GM23338 (cell line): Measurements from ENCODE around the gene IQCE. TPM values are rescaled to one million over a fixed set of nuclear protein-coding genes. Genes with fewer than 3 reads are reported as not detected.

ENCODE experiments used
- ATAC-seq: fragments of 200-7000 bp; cut with Tn5 transposase; 3 replicates; pipeline ENCODE4 v1.9.1; 2020
- DNase-seq: peaks from one replicate; pipeline ENCODE4 v3.0.0-alpha.2; 2015; ENCODE audit warnings: low spot score
- H2AFZ ChIP-seq: fragments of 200-600 bp; sonication (generic); 2 replicates; pipeline ENCODE4 v1.8.0; 2016; ENCODE audit warnings: antibody characterized with exemption, mild to moderate bottlenecking, moderate library complexity
- H3F3A ChIP-seq: fragments of 200-600 bp; sonication (generic); replicated peaks from 2 replicates; pipeline ENCODE4 v1.8.0; 2017; ENCODE audit warnings: antibody characterized with exemption, mixed run types, low read depth
- H3K27ac ChIP-seq: fragments of 200-600 bp; sonication (generic); 2 replicates; pipeline ENCODE4 v1.6.1; 2016; ENCODE audit warnings: low read depth
- H3K27me3 ChIP-seq: fragments of 200-600 bp; sonication (generic); 2 replicates; pipeline ENCODE4 v1.8.0; 2016; ENCODE audit warnings: mild to moderate bottlenecking, mixed run types, moderate library complexity; ENCODE audit not compliant: insufficient read depth
- H3K36me3 ChIP-seq: fragments of 200-600 bp; sonication (generic); 2 replicates; pipeline ENCODE4 v1.8.0; 2016; ENCODE audit warnings: mild to moderate bottlenecking; ENCODE audit not compliant: insufficient read depth
- H3K4me1 ChIP-seq: fragments of 200-600 bp; sonication (generic); 2 replicates; pipeline ENCODE4 v1.8.0; 2016; ENCODE audit warnings: mild to moderate bottlenecking, moderate library complexity; ENCODE audit not compliant: insufficient read depth
- H3K4me2 ChIP-seq: fragments of 200-600 bp; sonication (generic); 2 replicates; pipeline ENCODE4 v1.7.1; 2017; ENCODE audit warnings: mixed run types
- H3K4me3 ChIP-seq: fragments of 200-600 bp; sonication (generic); 2 replicates; pipeline ENCODE4 v1.6.1; 2016; ENCODE audit warnings: mixed run types
- H3K79me2 ChIP-seq: fragments of 200-600 bp; sonication (generic); replicated peaks from 2 replicates; pipeline ENCODE4 v1.8.0; 2017; ENCODE audit warnings: mild to moderate bottlenecking; ENCODE audit not compliant: insufficient read depth
- H3K9me2 ChIP-seq: fragments of 200-600 bp; sonication (generic); 2 replicates; pipeline ENCODE4 v1.8.0; 2017; ENCODE audit not compliant: insufficient read depth
- H4K20me1 ChIP-seq: fragments of 200-600 bp; sonication (generic); replicated peaks from 2 replicates; pipeline ENCODE4 v1.8.0; 2017; ENCODE audit warnings: mild to moderate bottlenecking; ENCODE audit not compliant: insufficient read depth
- H3K27ac Mint-ChIP-seq: 2 replicates; pipeline ENCODE4 v1.8.0; 2020; ENCODE audit warnings: inconsistent platforms, mild to moderate bottlenecking, moderate library complexity, mixed read lengths
- H3K27me3 Mint-ChIP-seq: 3 replicates; pipeline ENCODE4 v1.8.0; 2022; ENCODE audit warnings: low read depth, mild to moderate bottlenecking, moderate library complexity, mixed read lengths, inconsistent platforms; ENCODE audit not compliant: insufficient read depth, poor library complexity
- H3K36me3 Mint-ChIP-seq: 3 replicates; pipeline ENCODE4 v1.8.0; 2021; ENCODE audit warnings: low read depth, mild to moderate bottlenecking, inconsistent platforms, moderate library complexity, mixed read lengths
- H3K4me1 Mint-ChIP-seq: 3 replicates; pipeline ENCODE4 v1.8.0; 2020; ENCODE audit warnings: mild to moderate bottlenecking, inconsistent platforms, mixed read lengths
- H3K4me3 Mint-ChIP-seq: 3 replicates; pipeline ENCODE4 v1.8.0; 2021; ENCODE audit warnings: moderate library complexity, mild to moderate bottlenecking, inconsistent platforms, mixed read lengths
- H3K9me3 Mint-ChIP-seq: 3 replicates; pipeline ENCODE4 v1.8.0; 2020; ENCODE audit warnings: moderate library complexity, mild to moderate bottlenecking, inconsistent platforms, mixed read lengths
- CREB1 ChIP-seq: fragments of 250-450 bp; sonication (Bioruptor Pico); IDR thresholded peaks from 2 replicates; pipeline ENCODE4 v1.5.0; 2020; ENCODE audit warnings: low read depth, mild to moderate bottlenecking, moderate library complexity
- EZH2 ChIP-seq: fragments of 200-600 bp; sonication (generic); IDR thresholded peaks from one replicate; pipeline ENCODE4 v1.8.0; 2017; ENCODE audit warnings: antibody characterized with exemption, mild to moderate bottlenecking, low read depth; ENCODE audit not compliant: unreplicated experiment
- NANOG ChIP-seq: IDR thresholded peaks from 2 replicates; pipeline ENCODE4 v1.6.1; 2016; ENCODE audit warnings: antibody characterized with exemption, borderline replicate concordance
- POLR2AphosphoS5 ChIP-seq: IDR thresholded peaks from 2 replicates; pipeline ENCODE4 v1.6.1; 2016; ENCODE audit warnings: antibody characterized with exemption, low read depth
- STAT1 ChIP-seq: IDR thresholded peaks from one replicate; pipeline ENCODE4 v1.6.1; 2016; ENCODE audit warnings: antibody characterized with exemption; ENCODE audit not compliant: unreplicated experiment
- ZNF114 ChIP-seq: fragments of 250-450 bp; sonication (Bioruptor Pico); IDR thresholded peaks from 2 replicates; pipeline ENCODE4 v1.5.0; 2020; ENCODE audit warnings: mild to moderate bottlenecking, moderate library complexity
- ZNF331 ChIP-seq: fragments of 250-450 bp; sonication (Bioruptor Pico); IDR thresholded peaks from 2 replicates; pipeline ENCODE4 v1.5.0; 2020; ENCODE audit warnings: low read depth, mild to moderate bottlenecking, moderate library complexity
- ZNF462 ChIP-seq: fragments of 250-450 bp; sonication (Bioruptor Pico); IDR thresholded peaks from 2 replicates; pipeline ENCODE4 v1.5.0; 2020; ENCODE audit warnings: mild to moderate bottlenecking, moderate library complexity
- polyA plus RNA-seq: library from polyadenylated mRNA; unstranded; fragments of >200 nt; fragmentation: Nextera tagmentation; extraction: Ambion mirVana; gene quantifications from 2 replicates; pipeline ENCODE4 v1.2.1, GENCODE V29; 2016
- total RNA-seq: library from RNA; depleted of rRNA; stranded (reverse); fragments of >200 nt; shearing (Covaris generic); gene quantifications from 2 replicates; pipeline ENCODE4 v1.2.3, GENCODE V29; 2014

IQCE gene
- total and polyA plus RNA-seq, 2 experiments from 2014 or later = 5.0 to 7.7 TPM

GRCh38 chr7:2593036-2593727 is 34.4 kb downstream of the IQCE start (continued):
- TF ChIP-seq ZNF462 (CRISPR knock-in tag) (no peak), NANOG (no peak), STAT1 (no peak), CREB1 (no peak), POLR2AphosphoS5 (no peak)

GRCh38 chr7:2594599-2594998 is 35.8 kb downstream of the IQCE start:
- Histone ChIP-seq H3K4me1 (no peaks in the 10 kb centered on the region), H3F3A (0 out of 2 replicates have a peak, but pooled peaks cover 4% of the 10 kb centered on the region), H3K79me2 (no peaks in the 10 kb centered on the region), H3K27ac (no peak overlapping the region), H3K4me3 (no peak overlapping the region), H4K20me1 (no peaks in the 10 kb centered on the region), H3K4me2 (no peak overlapping the region), H3K27me3 (no peaks in the 10 kb centered on the region), H3K36me3 (no peaks in the 10 kb centered on the region), H2AFZ (no peak overlapping the region), H3K9me2 (no peaks in the 10 kb centered on the region)
- H3K4me3 Mint-ChIP-seq = no peak overlapping the region
- no peaks in the 10 kb centered on the region for H3K9me3 Mint-ChIP-seq
- H3K36me3 Mint-ChIP-seq = no peaks in the 10 kb centered on the region; the same call in 1 of the 3 replicates
- no peak for DNase-seq
- H3K4me1 Mint-ChIP-seq = no peaks in the 10 kb centered on the region; the same call in 2 of the 3 replicates
- ATAC-seq = no peak
- H3K27me3 Mint-ChIP-seq = peaks cover 13% of the 10 kb centered on the region
- H3K27ac Mint-ChIP-seq = no peak overlapping the region
- TF ChIP-seq ZNF462 (CRISPR knock-in tag) (no peak), ZNF114 (CRISPR knock-in tag) (no peak), ZNF331 (no peak), STAT1 (no peak), EZH2 (no peak)
